GM18519 (cell line): ENCODE data around the gene BMP3.

Experiments used
- ATAC-seq: cut with Tn5 transposase; IDR thresholded peaks from one replicate; pipeline ENCODE4 v1.9.1; 2021; ENCODE audit warnings: mild to moderate bottlenecking, moderate library complexity; ENCODE audit not compliant: unreplicated experiment, low FRiP score

The BMP3 gene

GRCh38 chr4:81095389-81095788 is 64.9 kb downstream of the BMP3 start:
- ATAC-seq = no peak

GRCh38 chr4:81096566-81096965 is 66.1 kb downstream of the BMP3 start:
- no peak for ATAC-seq

DNA sequence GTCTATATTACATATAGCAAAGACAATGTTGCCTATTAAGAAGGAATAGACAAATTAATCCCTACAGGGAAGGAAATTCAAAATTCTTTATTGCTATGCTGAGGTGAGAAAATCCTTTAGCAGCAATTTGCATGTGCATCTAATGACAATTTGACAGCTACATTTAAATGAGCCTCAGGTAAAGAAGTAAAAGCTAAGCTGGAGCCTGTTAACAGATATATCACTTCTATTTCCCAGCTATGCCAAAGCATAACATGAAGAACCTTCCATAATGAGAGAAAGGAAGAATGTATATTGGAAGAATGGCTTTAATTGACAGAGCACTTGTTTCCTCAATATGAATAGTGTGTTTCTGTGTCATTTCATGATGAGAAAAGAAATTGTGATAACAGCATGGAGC is 71.6 kb downstream of the BMP3 start:
- ATAC-seq = no peak

- ATAC-seq = peak; percentile 63
These were observed 75.6 kb downstream of the BMP3 start for GRCh38 chr4:81106150-81106549.
